Measurements from ENCODE around the gene PER2. TPM values are rescaled to one million over a fixed set of nuclear protein-coding genes. Genes with fewer than 3 reads are reported as not detected.
"Not testable (repeated sequence)": the region's sequence is repeated elsewhere in the genome, so short reads cannot be mapped to it uniquely, and the experiment has no call there.

PER2 gene
- total RNA-seq (2014; rRNA removed; shearing (Covaris generic)) = 3.9 and 4.6 TPM in 2 replicates

- DNase-seq (ENCODE audit: low spot score) = peak; percentile 77
Measured at GRCh38 chr2:238287737-238288649, at the start of gene PER2. Gene PER2 (minus strand): TSS chr2:238288610. CDS start chr2:238277936, 10,674 bp downstream.

GRCh38 chr2:238337846-238338245 is 49.4 kb upstream of the PER2 start:
- no peak for DNase-seq (ENCODE audit: low spot score)

- DNase-seq (ENCODE audit: low spot score) = no peak
Measured at GRCh38 chr2:238336793-238337444, 48.5 kb upstream of the PER2 start.

GRCh38 chr2:238336151-238336550 is 47.7 kb upstream of the PER2 start:
- DNase-seq (ENCODE audit: low spot score) = no peak

- not testable (repeated sequence) for DNase-seq (ENCODE audit: low spot score)
Measured at GRCh38 chr2:238335591-238335990, 47.2 kb upstream of the PER2 start.

GRCh38 chr2:238334885-238335284 is 46.5 kb upstream of the PER2 start:
- DNase-seq (ENCODE audit: low spot score) = no peak

- DNase-seq (ENCODE audit: low spot score) = no peak
Measured at GRCh38 chr2:238331916-238332315, 43.5 kb upstream of the PER2 start.

- DNase-seq (ENCODE audit: low spot score) = no peak
Measured at GRCh38 chr2:238330391-238330790, 42.0 kb upstream of the PER2 start.

- DNase-seq (ENCODE audit: low spot score) = no peak
Measured at GRCh38 chr2:238327751-238328150, 39.3 kb upstream of the PER2 start.

GRCh38 chr2:238326801-238327365 is 38.5 kb upstream of the PER2 start:
- no peak for DNase-seq (ENCODE audit: low spot score)

- no peak for DNase-seq (ENCODE audit: low spot score)
Measured at GRCh38 chr2:238325694-238326093, 37.3 kb upstream of the PER2 start.

- DNase-seq (ENCODE audit: low spot score) = not testable (repeated sequence)
Measured at GRCh38 chr2:238324248-238324647, 35.8 kb upstream of the PER2 start.

GRCh38 chr2:238322001-238322411 is 33.6 kb upstream of the PER2 start:
- DNase-seq (ENCODE audit: low spot score) = no peak

GRCh38 chr2:238321467-238321866 is 33.1 kb upstream of the PER2 start:
- no peak for DNase-seq (ENCODE audit: low spot score)

GRCh38 chr2:238320648-238321281 is 32.4 kb upstream of the PER2 start:
- no peak for DNase-seq (ENCODE audit: low spot score)

- peak; percentile 78 for DNase-seq (ENCODE audit: low spot score)
Measured at GRCh38 chr2:238320246-238320647, 31.8 kb upstream of the PER2 start, which contains the start of gene TRAF3IP1. Gene TRAF3IP1 (plus strand): TSS chr2:238320518. CDS start chr2:238320663, 145 bp downstream.

GRCh38 chr2:238315031-238315595 is 26.7 kb upstream of the PER2 start:
- DNase-seq (ENCODE audit: low spot score) = no peak

GRCh38 chr2:238314576-238314975 is 26.2 kb upstream of the PER2 start:
- DNase-seq (ENCODE audit: low spot score) = no peak

GRCh38 chr2:238313991-238314350 is 25.6 kb upstream of the PER2 start:
- no peak for DNase-seq (ENCODE audit: low spot score)

- no peak for DNase-seq (ENCODE audit: low spot score)
Measured at GRCh38 chr2:238313289-238313990, 25.0 kb upstream of the PER2 start.

- not testable (repeated sequence) for DNase-seq (ENCODE audit: low spot score)
Measured at GRCh38 chr2:238310721-238311120, 22.3 kb upstream of the PER2 start.
